Activated CD4-positive, alpha-beta T cell treated with anti-CD3 and anti-CD28 coated beads for 36 hours (primary cell): Measurements from ENCODE around the gene AHRR. TPM values are rescaled to one million over a fixed set of nuclear protein-coding genes. Genes with fewer than 3 reads are reported as not detected.

Source experiments
- ATAC-seq: fragments of 200-7000 bp; cut with Tn5 transposase; one replicate; pipeline ENCODE4 v1.10.0; 2021; ENCODE audit warnings: mild to moderate bottlenecking, moderate library complexity
- CTCF ChIA-PET: fragments of 350-600 bp; sonication (Branson Sonifier 250); formaldehyde crosslinking; loops from one replicate; lab custom pipeline; 2021; ENCODE audit warnings: antibody characterized with exemption; lab: Charles Lee
- POLR2A ChIA-PET: fragments of 350-600 bp; sonication (Branson Sonifier 250); formaldehyde crosslinking; loops from one replicate; lab custom pipeline; 2021; ENCODE audit warnings: antibody characterized with exemption, inconsistent platforms; lab: Charles Lee
- DNase-seq: peaks from one replicate; pipeline ENCODE4 v3.0.0-alpha.2; 2020
- H3K27ac Mint-ChIP-seq: one replicate; pipeline ENCODE4 v1.8.0; 2021; ENCODE audit warnings: mixed read lengths
- H3K27me3 Mint-ChIP-seq: one replicate; pipeline ENCODE4 v1.8.0; 2021; ENCODE audit warnings: mixed read lengths
- H3K36me3 Mint-ChIP-seq: one replicate; pipeline ENCODE4 v1.8.0; 2021; ENCODE audit warnings: low read depth, mixed read lengths
- H3K4me1 Mint-ChIP-seq: one replicate; pipeline ENCODE4 v1.8.0; 2021; ENCODE audit warnings: mixed read lengths
- H3K4me3 Mint-ChIP-seq: one replicate; pipeline ENCODE4 v1.8.0; 2021; ENCODE audit warnings: mild to moderate bottlenecking, moderate library complexity, mixed read lengths
- H3K9me3 Mint-ChIP-seq: one replicate; pipeline ENCODE4 v1.8.0; 2021; ENCODE audit warnings: low read depth, mixed read lengths
- intact Hi-C, 2 experiments: fragments of 100-400 bp; cut with DNase I in 1 of 2; cut with micrococcal nuclease in 1 of 2; formaldehyde crosslinking; loops; one replicate each; pipeline versions ENCODE4 v1.14.2 to v1.15.1; 2022 to 2024; cut with DNase I, micrococcal nuclease
- total RNA-seq, 2 experiments: library from RNA; stranded (reverse); gene quantifications; one replicate each; pipeline ENCODE4 v1.2.3, GENCODE V29; 2021

The AHRR gene
- total RNA-seq, 2 experiments from 2014 or later, result 15.1 to 20.5 TPM

- intact Hi-C loops, result no loop called here
- H3K9me3 Mint-ChIP-seq, result peaks cover 23% of the 10 kb centered on the region
- ChIA-PET POLR2A (interaction anchor here (0.6 kb wide), 1 partner anchor 181 kb away, joined by 3 read pairs; no protein-coding TSS in a partner anchor), CTCF (interaction anchor here (0.7 to 1.3 kb wide), 6 partner anchors 20 to 264 kb away, joined by 3 read pairs; no protein-coding TSS in a partner anchor)
- H3K4me3 Mint-ChIP-seq, result no peak overlapping the region
- DNase-seq (no peak), ATAC-seq (no peak)
- peak overlapping the region; percentile 40 for H3K27ac Mint-ChIP-seq
- peaks cover 93% of the 10 kb centered on the region for H3K36me3 Mint-ChIP-seq
- H3K4me1 Mint-ChIP-seq, result peaks cover 53% of the 10 kb centered on the region
- no peaks in the 10 kb centered on the region for H3K27me3 Mint-ChIP-seq
These were observed 130.3 kb downstream of the AHRR start for GRCh38 chr5:451587-452458.

- POLR2A ChIA-PET, result no interaction called here
- ATAC-seq, result no peak
These were observed 131.6 kb downstream of the AHRR start for GRCh38 chr5:452978-453710.

GRCh38 chr5:453725-454481 lies 132.4 kb downstream of the AHRR start:
- Mint-ChIP-seq H3K4me3 (no peak overlapping the region), H3K4me1 (peaks cover 51% of the 10 kb centered on the region), H3K36me3 (peaks cover 92% of the 10 kb centered on the region), H3K27ac (peak overlapping the region; percentile 81), H3K27me3 (no peaks in the 10 kb centered on the region), H3K9me3 (peaks cover 23% of the 10 kb centered on the region)
- intact Hi-C loops, result no loop called here
- DNase-seq (peak; percentile 7), ATAC-seq (no peak)
- CTCF ChIA-PET, result interaction anchor here (1.1 kb wide), 1 partner anchor 20 kb away, joined by 6 read pairs; no protein-coding TSS in a partner anchor
- POLR2A ChIA-PET, result no interaction called here

More at GRCh38 chr5:452978-453710, 131.6 kb downstream of the AHRR start:
- CTCF ChIA-PET, result interaction anchor here (1.1 kb wide), 1 partner anchor 20 kb away, joined by 6 read pairs; no protein-coding TSS in a partner anchor
- Mint-ChIP-seq H3K9me3 (peaks cover 23% of the 10 kb centered on the region), H3K27ac (peak overlapping the region; percentile 81), H3K27me3 (no peaks in the 10 kb centered on the region), H3K4me3 (no peak overlapping the region), H3K36me3 (peaks cover 92% of the 10 kb centered on the region), H3K4me1 (peaks cover 47% of the 10 kb centered on the region)
- intact Hi-C loops, result no loop called here
- peak; percentile 7 for DNase-seq

- Mint-ChIP-seq H3K27me3 (no peaks in the 10 kb centered on the region), H3K4me1 (peaks cover 54% of the 10 kb centered on the region), H3K27ac (no peak overlapping the region), H3K4me3 (no peak overlapping the region), H3K36me3 (peaks cover 92% of the 10 kb centered on the region), H3K9me3 (peaks cover 23% of the 10 kb centered on the region)
- ATAC-seq, result no peak
- intact Hi-C loops, result loop anchor here in 1 of 2 experiments (5.0 kb wide), 2 partner anchors 63 to 238 kb away; partner anchors contain the start of genes CCDC127 and SDHA
- DNase-seq, result peak; percentile 4
- ChIA-PET CTCF (interaction anchor here (0.7 kb wide), 1 partner anchor 18 kb away, joined by 3 read pairs; no protein-coding TSS in a partner anchor), POLR2A (no interaction called here)
These were observed 133.4 kb downstream of the AHRR start for GRCh38 chr5:454936-455335.

GRCh38 chr5:455806-456205 lies 134.3 kb downstream of the AHRR start:
- intact Hi-C loops, result loop anchor here in 1 of 2 experiments (5.0 kb wide), 2 partner anchors 64 to 239 kb away; partner anchors contain the start of genes CCDC127 and SDHA

GRCh38 chr5:456351-457194 lies 135.1 kb downstream of the AHRR start:
- intact Hi-C loops, result loop anchor here in 1 of 2 experiments (5.0 kb wide), 2 partner anchors 64 to 239 kb away; partner anchors contain the start of genes CCDC127 and SDHA
- Mint-ChIP-seq H3K27me3 (no peaks in the 10 kb centered on the region), H3K4me3 (no peak overlapping the region), H3K27ac (peak overlapping the region; percentile 47), H3K36me3 (peaks cover 87% of the 10 kb centered on the region), H3K4me1 (peaks cover 67% of the 10 kb centered on the region), H3K9me3 (peaks cover 12% of the 10 kb centered on the region)
- ChIA-PET CTCF (interaction anchor here (2.9 kb wide), 1 partner anchor 10 kb away, joined by 19 read pairs; no protein-coding TSS in a partner anchor), POLR2A (no interaction called here)
- DNase-seq (peak; percentile 4), ATAC-seq (no peak)

More at GRCh38 chr5:455806-456205, 134.3 kb downstream of the AHRR start:
- Mint-ChIP-seq H3K27ac (no peak overlapping the region), H3K9me3 (peaks cover 19% of the 10 kb centered on the region), H3K36me3 (peaks cover 92% of the 10 kb centered on the region), H3K4me1 (peaks cover 63% of the 10 kb centered on the region), H3K4me3 (no peak overlapping the region), H3K27me3 (no peaks in the 10 kb centered on the region)
- no peak for ATAC-seq
- DNase-seq, result no peak
- ChIA-PET CTCF (interaction anchor here (0.7 kb wide), 1 partner anchor 19 kb away, joined by 3 read pairs; no protein-coding TSS in a partner anchor), POLR2A (no interaction called here)

- H3K9me3 Mint-ChIP-seq, result peaks cover 3% of the 10 kb centered on the region
- ChIA-PET CTCF (interaction anchor here (0.6 to 2.9 kb wide), 2 partner anchors 10 to 110 kb away, joined by 3 to 19 read pairs; no protein-coding TSS in a partner anchor), POLR2A (interaction anchor here (1.3 kb wide), 1 partner anchor 11 kb away, joined by 4 read pairs; no protein-coding TSS in a partner anchor)
- peak overlapping the region; percentile 97 for H3K27ac Mint-ChIP-seq
- H3K27me3 Mint-ChIP-seq, result no peaks in the 10 kb centered on the region
- H3K4me1 Mint-ChIP-seq, result peaks cover 71% of the 10 kb centered on the region
- H3K4me3 Mint-ChIP-seq, result no peak overlapping the region
- intact Hi-C loops, result loop anchor here in 1 of 2 experiments (5.0 kb wide), 2 partner anchors 65 to 240 kb away; partner anchors contain the start of genes CCDC127 and SDHA
- peaks cover 87% of the 10 kb centered on the region for H3K36me3 Mint-ChIP-seq
- ATAC-seq, result no peak
- DNase-seq, result peak; percentile 6
These were observed 135.9 kb downstream of the AHRR start for GRCh38 chr5:457195-457961.

GRCh38 chr5:458547-459353 lies 137.2 kb downstream of the AHRR start:
- peak overlapping the region; percentile 40 for H3K4me3 Mint-ChIP-seq
- intact Hi-C loops, result loop anchor here (1.0 to 5.0 kb wide), 6 partner anchors 14 to 241 kb away; partner anchors contain the start of genes CCDC127 (in 1 of the 2), EXOC3 (in 1 of the 2) and SDHA (in 1 of the 2)
- CTCF ChIA-PET, result interaction anchor here (0.6 to 2.9 kb wide), 2 partner anchors 12 to 487 kb away, joined by 3 to 19 read pairs; no protein-coding TSS in a partner anchor
- no peaks in the 10 kb centered on the region for H3K27me3 Mint-ChIP-seq
- H3K36me3 Mint-ChIP-seq, result peaks cover 84% of the 10 kb centered on the region
- H3K27ac Mint-ChIP-seq, result peak overlapping the region; percentile 97
- DNase-seq (peak; percentile 84), ATAC-seq (peak; percentile 92)
- H3K9me3 Mint-ChIP-seq, result no peaks in the 10 kb centered on the region
- POLR2A ChIA-PET, result interaction anchor here (0.6 to 1.3 kb wide), 2 partner anchors 12 to 79 kb away, joined by 3 to 4 read pairs; no protein-coding TSS in a partner anchor
- H3K4me1 Mint-ChIP-seq, result peaks cover 72% of the 10 kb centered on the region
